GM18870 (cell line): ENCODE data around the gene SEMA4B.

Source experiments
- ATAC-seq: cut with Tn5 transposase; IDR thresholded peaks from one replicate; pipeline ENCODE4 v1.9.1; 2021; ENCODE audit warnings: moderate library complexity; ENCODE audit not compliant: unreplicated experiment

The SEMA4B gene

GRCh38 chr15:90225047-90225446, 23.9 kb downstream of the SEMA4B start:
- no peak for ATAC-seq

GRCh38 chr15:90225504-90226234, 24.5 kb downstream of the SEMA4B start:
- no peak for ATAC-seq

- no peak for ATAC-seq
Observed at GRCh38 chr15:90227336-90227735, 26.2 kb downstream of the SEMA4B start.

- ATAC-seq = no peak
Observed at GRCh38 chr15:90227816-90228772, 27.0 kb downstream of the SEMA4B start.

GRCh38 chr15:90228960-90229359, 27.8 kb downstream of the SEMA4B start:
- no peak for ATAC-seq

- ATAC-seq = no peak
Observed at GRCh38 chr15:90230071-90230494, 29.0 kb downstream of the SEMA4B start.

- no peak for ATAC-seq
Observed at GRCh38 chr15:90230610-90231009, 29.5 kb downstream of the SEMA4B start.

GRCh38 chr15:90231028-90232017, 30.2 kb downstream of the SEMA4B start:
- ATAC-seq = no peak

GRCh38 chr15:90232196-90232595, 31.1 kb downstream of the SEMA4B start:
- ATAC-seq = no peak

- no peak for ATAC-seq
Observed at GRCh38 chr15:90232941-90233386, 31.8 kb downstream of the SEMA4B start.

GRCh38 chr15:90233387-90234095, 32.4 kb downstream of the SEMA4B start, which contains the start of gene CIB1:
Gene CIB1 (minus strand): TSS chr15:90233941. CDS start chr15:90233885, 56 bp downstream.
- ATAC-seq = peak; percentile 67

GRCh38 chr15:90234096-90234988, 33.2 kb downstream of the SEMA4B start, which contains the start of gene GDPGP1:
Gene GDPGP1 (plus strand): TSS chr15:90234209. CDS start chr15:90240909, 6,700 bp downstream.
- ATAC-seq = peak; percentile 48

GRCh38 chr15:90239371-90239770, 38.2 kb downstream of the SEMA4B start:
- no peak for ATAC-seq

- ATAC-seq = no peak
Observed at GRCh38 chr15:90240856-90241255, 39.7 kb downstream of the SEMA4B start.

- ATAC-seq = no peak
Observed at GRCh38 chr15:90241343-90242192, 40.4 kb downstream of the SEMA4B start.

- no peak for ATAC-seq
Observed at GRCh38 chr15:90243943-90244639, 43.0 kb downstream of the SEMA4B start.

GRCh38 chr15:90248789-90249202, 47.7 kb downstream of the SEMA4B start:
- no peak for ATAC-seq
